M059J (cell line): ENCODE data around the gene ATXN7L3. TPM values are rescaled to one million over a fixed set of nuclear protein-coding genes. Genes with fewer than 3 reads are reported as not detected.
"Not testable (repeated sequence)": the region's sequence is repeated elsewhere in the genome, so short reads cannot be mapped to it uniquely, and the experiment has no call there.

Experiments
- DNase-seq: peaks from one replicate; pipeline ENCODE4 v3.0.0-alpha.2; 2012; ENCODE audit warnings: low read depth
- total RNA-seq: library from RNA; depleted of rRNA; stranded (reverse); fragments of >200 nt; shearing (Covaris generic); gene quantifications from 2 replicates; pipeline ENCODE4 v1.2.3, GENCODE V29; 2014

The ATXN7L3 gene
- total RNA-seq, 1 experiment from 2014 or later, result 32.7 TPM

DNA sequence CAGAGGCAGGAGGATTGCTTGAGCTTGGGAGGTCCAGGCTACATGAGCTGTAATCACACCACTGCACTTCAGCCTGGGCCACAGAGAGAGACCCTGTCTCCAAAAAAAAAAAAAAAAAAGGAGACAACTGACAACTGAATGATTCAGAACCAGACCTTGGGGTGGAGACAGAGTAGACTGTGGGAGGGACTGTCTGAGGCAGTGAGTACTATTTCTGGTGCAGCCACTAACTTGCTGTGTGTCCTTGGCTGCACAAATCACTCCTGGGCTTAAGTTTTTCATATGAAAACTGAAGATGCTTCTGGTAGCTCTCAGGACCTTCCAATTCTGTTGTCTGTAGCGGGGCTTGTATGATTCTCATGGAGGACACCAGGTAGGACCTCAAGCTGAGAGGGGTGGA, 23.4 kb downstream of the ATXN7L3 start:
- DNase-seq, result no peak

DNA sequence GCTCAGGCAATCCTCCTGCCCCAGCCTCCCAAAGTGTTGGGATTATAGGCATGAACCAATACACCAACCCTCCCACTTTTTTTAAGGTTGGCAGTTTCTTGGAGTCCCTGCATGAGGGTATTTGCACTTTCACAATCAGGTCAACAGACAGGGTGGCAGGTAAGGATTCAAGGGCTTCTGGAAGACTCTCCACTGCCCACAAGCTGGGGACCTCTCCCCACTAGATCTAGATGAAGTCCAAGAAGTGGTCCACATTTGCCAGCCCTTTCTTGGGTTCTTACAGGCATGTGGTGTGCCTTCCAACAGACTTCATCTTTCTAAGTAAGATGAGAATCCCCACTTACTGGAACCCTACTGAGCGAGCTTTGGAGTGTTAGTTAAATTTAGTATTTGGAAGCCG, 25.3 kb downstream of the ATXN7L3 start:
- no peak for DNase-seq

DNA sequence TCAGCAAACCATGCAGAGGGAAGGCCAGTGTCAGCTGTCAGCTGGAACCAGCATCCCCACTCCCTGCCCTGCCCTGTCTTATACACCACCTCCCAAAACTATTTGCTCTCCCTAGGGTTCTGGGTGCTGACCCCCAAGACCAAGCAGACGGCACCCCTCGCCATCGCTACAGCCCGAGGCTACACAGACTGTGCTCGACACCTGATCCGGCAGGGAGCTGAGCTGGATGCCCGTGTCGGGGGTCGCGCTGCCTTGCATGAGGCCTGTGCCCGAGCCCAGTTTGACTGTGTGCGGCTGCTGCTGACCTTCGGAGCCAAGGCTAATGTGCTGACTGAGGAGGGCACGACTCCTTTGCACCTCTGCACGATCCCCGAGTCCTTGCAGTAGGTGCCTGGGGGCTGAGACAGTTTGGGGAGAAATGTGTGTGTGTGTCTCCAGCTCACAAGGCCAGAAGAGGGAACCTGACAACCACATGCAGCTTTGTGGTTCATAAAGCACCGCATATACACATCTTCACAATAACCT, 27.7 kb downstream of the ATXN7L3 start:
- DNase-seq, result no peak

DNA sequence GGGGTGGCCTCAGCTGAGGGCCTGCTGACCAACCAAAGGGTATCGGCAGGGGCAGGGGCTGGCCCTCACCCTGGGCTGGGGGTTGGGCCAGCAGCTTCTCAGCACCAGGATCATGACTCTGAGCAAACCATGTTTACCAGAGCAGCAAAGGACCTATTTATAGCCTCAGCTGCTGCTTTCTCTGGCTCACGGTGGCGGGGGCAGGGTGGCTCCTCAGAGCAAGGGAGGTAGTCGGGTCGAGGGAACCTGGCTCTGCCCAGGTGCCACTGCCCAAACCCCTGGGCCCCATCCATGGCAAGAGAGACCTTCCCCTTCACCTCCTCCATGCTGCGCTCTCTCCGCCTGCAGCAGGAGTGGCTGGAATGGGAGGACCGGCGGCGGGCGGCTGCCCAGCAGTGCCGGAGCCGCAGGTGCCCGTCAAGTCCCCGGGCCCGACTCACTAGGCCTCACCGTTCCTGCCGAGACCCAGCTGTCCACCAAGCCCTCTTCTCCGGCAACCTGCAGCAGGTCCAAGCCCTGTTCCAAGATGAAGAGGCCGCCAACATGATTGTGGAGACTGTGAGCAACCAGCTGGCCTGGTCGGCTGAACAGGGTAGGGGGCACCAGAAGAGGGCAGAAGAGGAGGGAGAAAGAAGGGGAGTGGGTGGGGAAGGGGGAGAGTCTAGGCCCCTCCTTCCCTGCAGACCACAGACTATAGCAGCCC, 29.0 kb downstream of the ATXN7L3 start, which contains the start of gene ASB16:
ASB16 (plus strand) TSS at position 206 of the 703 bp plus-strand sequence; CDS start at position 292, 86 bp downstream.
- no peak for DNase-seq

DNA sequence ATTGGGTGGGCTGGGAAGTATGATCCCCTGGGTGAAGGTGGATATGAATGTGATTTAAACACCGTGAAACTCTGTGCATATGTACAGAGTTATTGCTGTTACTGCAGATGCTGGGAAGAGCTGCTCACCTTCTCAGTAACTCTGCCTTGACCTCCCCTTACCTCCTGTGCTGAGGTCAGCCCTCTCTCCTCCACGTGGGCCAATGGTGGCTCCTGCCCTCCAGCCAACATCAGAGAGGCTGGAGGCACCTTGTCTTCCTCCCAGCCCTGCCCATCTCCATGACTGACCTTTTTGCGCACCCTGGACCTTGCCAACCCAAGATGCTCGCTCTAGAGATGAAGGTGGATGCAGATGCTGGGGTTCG, 29.6 kb downstream of the ATXN7L3 start:
- no peak for DNase-seq

DNA sequence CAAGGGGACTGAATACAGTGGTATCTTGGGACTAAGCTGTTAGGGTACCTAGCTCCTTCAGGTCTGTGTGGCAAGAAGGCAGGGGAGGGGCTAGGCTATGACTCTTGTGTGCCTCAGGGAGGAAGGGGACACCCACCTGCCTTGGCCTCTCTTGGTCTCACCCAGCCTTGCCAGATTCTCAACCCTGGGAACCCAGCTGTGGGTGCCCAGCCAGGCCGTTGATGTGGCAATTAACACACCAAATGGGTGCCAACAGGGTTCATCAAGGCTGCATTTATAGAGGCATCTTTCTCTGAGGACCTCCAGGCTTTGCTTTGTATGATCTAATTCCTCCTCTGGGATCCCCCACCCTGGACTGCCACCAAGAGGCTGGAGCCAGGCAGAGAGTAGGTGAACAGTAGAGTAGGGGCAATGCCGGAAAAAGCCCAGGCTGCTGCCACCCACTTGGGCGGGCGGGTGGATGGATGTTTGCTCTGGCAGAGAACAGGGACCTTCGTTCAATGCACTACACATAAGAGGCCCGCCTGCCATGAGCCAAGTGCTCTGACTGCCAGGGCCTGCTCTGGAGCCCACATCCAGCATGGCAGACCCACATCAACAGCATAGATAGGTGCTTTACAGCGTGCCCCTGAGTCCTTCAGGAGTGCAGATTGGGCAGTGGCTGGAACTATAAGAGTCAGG, 32.4 kb downstream of the ATXN7L3 start:
- DNase-seq, result no peak

DNA sequence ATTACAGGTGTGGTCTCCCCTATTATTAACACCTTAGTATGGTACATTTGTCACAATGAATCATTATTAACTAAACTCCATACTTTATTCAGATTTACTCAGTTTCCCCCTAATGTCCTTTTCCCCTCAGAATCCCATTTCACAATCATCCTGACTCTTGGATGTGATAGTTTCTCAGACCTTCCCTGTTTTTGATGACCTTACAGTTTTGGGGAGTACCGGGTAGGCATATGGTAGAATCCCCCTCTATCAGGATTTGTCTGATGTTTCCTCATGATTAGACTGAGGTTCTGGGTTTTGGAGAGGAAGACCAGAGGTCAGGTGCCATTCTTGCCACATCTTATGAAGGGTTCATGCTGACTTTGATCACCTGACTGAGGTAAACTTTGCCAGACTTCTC, 35.2 kb downstream of the ATXN7L3 start:
- no peak for DNase-seq

DNA sequence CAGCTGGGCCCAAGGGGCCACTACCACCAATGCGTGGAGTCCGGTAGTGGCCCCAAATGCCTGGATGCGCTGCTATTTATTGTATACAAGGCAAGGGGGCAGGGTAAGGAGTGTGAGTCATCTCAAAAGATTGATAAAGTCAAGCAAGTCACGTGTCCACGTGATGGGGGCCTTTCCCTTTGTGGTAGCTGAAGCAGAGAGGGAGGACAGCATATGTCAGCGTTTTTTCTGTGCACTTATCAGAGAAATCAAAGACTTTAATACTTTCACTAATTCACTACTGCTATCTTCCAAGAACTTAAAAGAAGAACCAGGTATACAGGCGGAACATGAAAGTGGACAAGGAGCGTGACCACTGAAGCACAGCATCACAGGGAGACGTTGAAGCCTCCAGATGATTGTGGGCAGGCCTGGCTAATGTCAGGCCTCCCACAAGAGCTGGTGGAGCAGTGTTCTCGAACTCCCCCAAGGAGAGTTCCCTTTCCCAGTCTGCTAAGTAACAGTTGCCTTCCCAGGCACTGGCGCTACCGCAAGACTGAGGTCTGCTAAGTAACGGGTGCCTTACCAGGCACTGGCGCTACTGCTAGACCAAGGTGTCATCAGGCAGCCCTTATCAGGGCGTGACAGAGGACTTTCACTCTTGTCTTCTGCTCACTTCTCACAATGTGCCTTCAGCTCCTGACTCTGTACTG, 40.0 kb downstream of the ATXN7L3 start:
- no peak for DNase-seq

DNA sequence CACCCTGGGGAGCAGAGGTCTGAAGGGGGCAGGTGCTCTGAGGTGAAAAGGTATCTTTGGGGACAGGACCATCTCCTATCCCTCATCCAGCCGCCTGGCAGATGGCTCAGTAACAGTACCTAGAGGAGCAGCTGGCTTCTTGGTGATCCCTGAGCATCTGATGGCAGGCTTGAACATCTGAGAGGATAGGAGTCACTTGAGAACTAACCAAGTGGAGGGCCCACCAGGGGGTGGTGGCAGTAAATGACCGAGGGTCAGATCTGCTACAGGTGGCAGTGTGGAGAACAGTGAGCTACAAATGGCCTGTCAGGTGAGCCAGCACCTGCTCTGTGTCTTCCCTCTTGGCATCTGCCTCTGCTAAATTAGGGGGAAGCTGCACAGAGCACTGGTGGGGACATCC, 44.2 kb downstream of the ATXN7L3 start:
- DNase-seq, result no peak

DNA sequence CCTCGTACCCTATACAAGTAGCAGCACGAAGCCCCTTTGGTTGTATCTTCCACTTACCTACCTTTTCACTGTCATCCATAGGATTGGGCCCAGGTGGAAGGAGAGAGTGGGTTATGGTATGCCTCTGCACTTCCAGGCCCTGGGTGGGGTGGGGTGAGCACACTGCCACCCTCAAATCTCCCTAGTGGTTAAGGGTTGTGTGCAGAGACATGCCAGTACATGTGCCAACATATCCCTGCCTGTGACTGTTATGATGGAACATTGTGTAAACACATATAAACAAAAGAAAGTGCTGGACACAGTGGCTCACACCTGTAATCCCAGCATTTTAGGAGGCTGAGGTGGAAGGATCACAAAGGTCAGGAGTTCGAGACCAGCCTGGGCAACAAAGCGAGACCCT, 46.8 kb downstream of the ATXN7L3 start:
- DNase-seq, result no peak

DNA sequence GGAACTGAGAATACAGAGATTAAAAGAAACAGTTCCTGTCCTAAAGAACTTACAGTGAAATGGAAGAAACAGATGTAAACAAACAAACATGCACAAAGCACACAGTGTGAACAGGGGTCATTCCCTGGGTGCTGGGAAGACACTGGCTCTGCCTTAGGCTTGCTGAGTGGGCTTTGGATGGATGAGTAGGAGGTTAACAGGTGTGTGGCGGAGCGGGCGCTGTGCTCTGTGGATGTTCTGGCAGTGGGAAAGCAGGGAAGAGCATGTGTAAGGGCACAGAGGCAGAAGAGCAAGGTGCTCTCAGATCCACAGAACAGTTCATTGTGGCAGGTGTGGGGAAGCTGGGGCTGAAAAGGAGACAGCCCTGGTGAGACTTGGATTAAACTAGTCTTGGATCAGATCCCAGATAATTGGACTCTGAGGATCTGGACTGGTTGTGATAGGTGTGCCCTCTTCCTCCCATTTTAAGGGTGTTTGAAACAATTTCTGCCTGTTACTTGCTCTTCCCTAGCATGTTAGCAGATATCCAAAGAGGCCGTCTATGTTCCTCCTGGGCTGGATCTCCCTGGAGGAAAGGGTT, 49.8 kb downstream of the ATXN7L3 start:
- DNase-seq, result no peak

DNA sequence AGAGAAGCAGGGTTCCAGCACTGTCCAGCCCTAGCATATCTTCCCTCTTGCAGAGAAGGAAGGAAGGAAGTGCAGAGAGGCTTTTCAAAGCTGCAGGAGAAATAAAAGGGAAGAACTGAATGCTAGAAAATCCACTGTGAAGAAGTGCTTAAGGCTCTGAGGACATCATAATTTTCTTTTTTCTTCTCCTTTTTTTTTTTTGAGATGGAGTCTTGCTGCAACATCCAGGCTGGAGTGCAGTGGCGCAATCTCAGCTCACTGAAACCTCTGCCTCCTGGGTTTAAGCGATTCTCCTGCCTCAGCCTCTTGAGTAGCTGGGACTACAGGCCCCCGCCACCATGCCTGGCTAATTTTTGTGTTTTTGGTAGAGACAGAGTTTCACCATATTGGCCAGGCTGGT, 50.6 kb downstream of the ATXN7L3 start:
- not testable (repeated sequence) for DNase-seq

DNA sequence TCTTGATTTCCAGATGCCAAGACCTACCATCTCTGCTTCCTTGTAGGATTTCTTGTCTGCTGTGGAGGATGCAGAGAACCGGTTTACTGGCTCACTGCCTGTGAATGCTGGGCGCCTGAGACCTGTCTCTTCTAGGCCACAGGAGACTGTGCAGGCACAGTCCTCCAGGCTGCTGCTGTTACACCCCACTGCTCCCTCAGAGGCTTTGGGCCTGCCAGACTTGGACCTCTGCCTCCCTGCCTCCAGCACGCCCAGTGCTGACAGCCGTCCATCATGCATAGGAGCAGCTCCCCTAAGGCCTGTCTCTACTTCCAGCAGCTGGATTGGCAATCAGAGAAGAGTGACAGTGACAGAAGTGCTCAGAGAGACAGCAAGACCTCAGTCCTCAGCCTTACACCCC, 51.9 kb downstream of the ATXN7L3 start:
- no peak for DNase-seq

DNA sequence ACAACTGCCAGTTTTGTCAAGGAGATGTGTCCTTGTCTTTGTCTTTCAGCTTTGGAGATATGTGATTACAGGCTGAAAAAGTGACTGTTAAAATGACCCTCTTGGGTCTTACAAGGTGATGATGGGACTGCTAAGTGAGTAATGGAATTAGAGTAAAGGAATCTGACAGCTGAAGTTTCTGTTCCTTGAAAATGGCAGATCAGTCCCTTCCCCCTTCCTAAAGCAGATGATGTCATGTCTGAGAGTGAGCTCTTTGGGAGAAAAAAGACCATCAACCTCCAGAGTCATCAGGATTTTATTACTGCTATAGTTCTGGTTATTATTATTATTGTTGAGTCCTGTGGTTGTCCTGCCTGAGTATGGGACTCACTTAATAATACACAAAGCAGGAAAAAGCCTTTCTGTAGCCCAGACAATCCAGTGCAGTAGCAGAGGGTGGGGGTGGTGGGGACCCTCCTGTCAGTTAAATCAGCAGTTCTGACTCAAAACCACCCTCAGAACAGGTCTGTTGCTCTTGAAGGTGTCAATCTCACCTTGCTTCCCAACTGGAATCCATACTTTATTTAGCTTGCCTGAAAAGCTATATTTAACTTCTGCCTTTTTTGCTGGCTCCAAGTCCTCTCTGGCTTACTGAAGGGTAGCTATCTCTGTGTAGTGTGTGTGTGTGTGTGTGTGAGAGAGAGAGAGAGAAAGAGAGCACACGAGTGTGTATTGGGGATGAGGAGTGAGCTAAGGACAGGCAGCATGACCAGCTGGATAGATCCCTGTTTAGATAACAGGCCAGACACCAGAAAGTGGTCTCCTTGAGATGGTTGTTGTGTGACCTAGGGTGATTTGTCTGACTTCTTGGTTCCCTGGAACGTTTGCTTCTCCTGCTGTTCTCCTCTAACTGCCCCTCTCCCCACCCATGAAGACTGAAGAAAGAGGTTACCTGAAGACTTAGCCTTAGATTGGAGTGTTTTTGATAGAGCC, 53.0 kb downstream of the ATXN7L3 start:
- DNase-seq, result no peak

DNA sequence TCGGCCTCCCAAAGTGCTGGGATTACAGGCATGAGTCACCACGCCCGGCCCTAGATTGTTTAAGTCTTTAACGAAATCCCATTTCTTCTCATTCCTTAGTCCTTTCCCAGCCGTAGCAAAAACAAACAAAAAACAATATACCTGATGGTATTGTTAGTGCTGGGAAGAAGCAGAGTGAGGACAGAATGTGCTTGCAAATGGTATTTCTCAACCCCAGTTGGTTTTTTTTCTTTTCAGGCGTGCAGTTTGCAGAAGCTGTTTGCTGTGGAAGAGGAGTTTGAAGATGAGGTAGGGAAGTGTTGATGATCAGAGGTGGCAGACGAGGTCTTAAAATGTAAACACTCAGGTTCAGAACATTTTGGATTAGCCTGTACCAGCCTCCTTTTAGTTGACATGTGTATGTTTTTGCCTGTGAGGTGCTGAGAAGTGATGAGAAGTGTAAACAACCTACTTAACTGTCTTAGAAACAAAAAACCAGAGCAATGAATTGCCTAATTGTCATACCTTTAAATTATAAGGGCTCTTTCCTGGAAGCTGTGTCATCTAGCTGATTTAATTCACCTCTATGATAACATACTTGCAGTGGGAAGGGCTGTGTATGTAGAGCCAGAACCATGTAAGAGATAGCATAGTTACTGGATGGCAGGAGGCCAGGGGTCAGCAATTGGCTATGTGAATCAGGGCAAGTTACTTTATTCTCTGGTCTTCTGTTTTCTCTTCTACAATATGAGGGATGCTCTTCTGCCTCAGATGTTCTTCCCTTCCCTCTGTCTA, 54.5 kb downstream of the ATXN7L3 start:
- no peak for DNase-seq

DNA sequence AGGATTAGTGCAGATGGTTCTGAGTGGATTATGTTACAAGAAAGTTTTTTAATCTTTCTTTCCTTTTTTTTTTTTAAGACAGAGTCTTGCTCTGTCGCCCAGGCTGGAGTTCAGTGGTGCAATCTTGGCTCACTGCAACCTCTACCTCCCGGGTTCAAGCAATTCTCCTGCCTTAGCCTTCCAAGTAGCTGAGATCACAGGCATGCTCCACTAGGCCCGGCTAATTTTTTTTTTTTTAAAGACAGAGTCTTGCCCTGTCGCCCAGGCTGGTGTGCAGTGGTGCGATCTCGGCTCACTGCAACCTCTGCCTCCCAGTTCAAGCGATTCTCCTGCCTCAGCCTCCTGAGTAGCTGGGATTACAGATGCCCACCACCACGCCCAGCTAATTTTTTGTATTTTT, 55.8 kb downstream of the ATXN7L3 start:
- not testable (repeated sequence) for DNase-seq
